ENCODE results near the gene STK10.

The STK10 gene

DNA sequence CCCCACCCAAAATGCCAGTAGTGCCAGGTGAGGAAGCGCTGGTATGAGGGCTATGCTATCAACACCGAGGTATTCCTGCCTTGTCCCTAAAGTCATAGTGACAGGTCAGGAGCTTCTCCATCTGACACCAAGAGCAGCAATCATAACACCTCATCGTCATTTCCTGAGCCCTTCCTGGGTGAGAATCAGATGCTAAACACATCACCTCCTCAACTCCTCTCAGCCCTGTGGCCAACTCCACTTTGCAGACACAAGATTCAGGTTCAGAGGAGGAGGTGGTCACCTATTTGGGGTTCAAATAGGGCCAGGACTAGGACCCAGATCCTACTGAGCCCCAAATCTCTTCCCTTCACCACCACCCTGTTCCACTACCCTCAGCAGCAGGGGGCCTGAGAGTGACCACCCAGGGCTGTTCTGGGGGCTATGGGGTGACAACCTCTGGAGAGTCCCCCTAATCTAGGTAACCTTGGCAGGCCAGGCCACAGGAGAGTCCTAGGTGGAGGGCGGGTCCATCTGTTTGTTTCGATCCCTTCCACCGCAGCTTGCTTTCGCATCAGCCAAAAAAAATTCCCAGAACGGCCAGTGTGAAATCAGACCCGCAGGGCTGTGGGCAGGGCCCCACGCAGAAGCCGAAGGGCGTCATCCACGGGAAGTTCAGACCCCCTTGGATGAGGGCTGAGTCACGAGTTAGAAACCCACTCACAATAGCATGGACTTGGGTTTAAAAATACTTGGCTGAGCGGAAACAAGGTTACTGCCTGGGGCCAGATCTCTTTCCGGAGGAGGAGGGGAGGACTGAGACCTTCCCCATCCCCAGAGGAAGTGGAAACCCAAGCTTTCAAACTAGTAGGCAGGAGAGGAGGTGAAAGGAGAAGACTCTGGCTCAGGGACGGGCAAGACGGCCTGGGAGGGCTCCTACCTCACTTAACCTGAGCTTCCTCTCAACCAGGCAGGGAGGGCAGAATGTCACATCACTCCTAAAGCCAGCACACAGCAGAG, 8.7 kb downstream of the STK10 start:
- H3K27ac ChIP-seq = no peak overlapping the region
- TF ChIP-seq, protein P1, sequence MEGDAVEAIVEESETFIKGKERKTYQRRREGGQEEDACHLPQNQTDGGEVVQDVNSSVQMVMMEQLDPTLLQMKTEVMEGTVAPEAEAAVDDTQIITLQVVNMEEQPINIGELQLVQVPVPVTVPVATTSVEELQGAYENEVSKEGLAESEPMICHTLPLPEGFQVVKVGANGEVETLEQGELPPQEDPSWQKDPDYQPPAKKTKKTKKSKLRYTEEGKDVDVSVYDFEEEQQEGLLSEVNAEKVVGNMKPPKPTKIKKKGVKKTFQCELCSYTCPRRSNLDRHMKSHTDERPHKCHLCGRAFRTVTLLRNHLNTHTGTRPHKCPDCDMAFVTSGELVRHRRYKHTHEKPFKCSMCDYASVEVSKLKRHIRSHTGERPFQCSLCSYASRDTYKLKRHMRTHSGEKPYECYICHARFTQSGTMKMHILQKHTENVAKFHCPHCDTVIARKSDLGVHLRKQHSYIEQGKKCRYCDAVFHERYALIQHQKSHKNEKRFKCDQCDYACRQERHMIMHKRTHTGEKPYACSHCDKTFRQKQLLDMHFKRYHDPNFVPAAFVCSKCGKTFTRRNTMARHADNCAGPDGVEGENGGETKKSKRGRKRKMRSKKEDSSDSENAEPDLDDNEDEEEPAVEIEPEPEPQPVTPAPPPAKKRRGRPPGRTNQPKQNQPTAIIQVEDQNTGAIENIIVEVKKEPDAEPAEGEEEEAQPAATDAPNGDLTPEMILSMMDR (conservative IDR thresholded peaks at IDR 0.05) = no peak
- TF ChIP-seq ZFX (IDR thresholded peaks at IDR 0.05) = no peak

- H3K27ac ChIP-seq = no peak overlapping the region
- TF ChIP-seq ZFX (IDR thresholded peaks at IDR 0.05) = no peak
Observed at GRCh38 chr5:172178301-172178987, 9.6 kb downstream of the STK10 start.

GRCh38 chr5:172177176-172177575, 10.8 kb downstream of the STK10 start:
- H3K27ac ChIP-seq = no peak overlapping the region
- no peak for TF ChIP-seq ZFX (IDR thresholded peaks at IDR 0.05)
- TF ChIP-seq, protein P1 (conservative IDR thresholded peaks at IDR 0.05) = no peak

GRCh38 chr5:172175263-172175719, 12.7 kb downstream of the STK10 start:
- H3K27ac ChIP-seq = no peak overlapping the region
- TF ChIP-seq ZFX (IDR thresholded peaks at IDR 0.05) = no peak
- TF ChIP-seq, protein P1 (conservative IDR thresholded peaks at IDR 0.05) = no peak

- TF ChIP-seq, protein P1 (conservative IDR thresholded peaks at IDR 0.05) = no peak
- no peak for TF ChIP-seq ZFX (IDR thresholded peaks at IDR 0.05)
- H3K27ac ChIP-seq = no peak overlapping the region
Observed at GRCh38 chr5:172173564-172174153, 14.4 kb downstream of the STK10 start.

- TF ChIP-seq, protein P1 (conservative IDR thresholded peaks at IDR 0.05) = no peak
- TF ChIP-seq ZFX (IDR thresholded peaks at IDR 0.05) = no peak
Observed at GRCh38 chr5:172172912-172173563, 15.0 kb downstream of the STK10 start.

GRCh38 chr5:172171118-172171517, 16.9 kb downstream of the STK10 start:
- no peak overlapping the region for H3K27ac ChIP-seq
- no peak for TF ChIP-seq ZFX (IDR thresholded peaks at IDR 0.05)
- TF ChIP-seq, protein P1 (conservative IDR thresholded peaks at IDR 0.05) = no peak

More at GRCh38 chr5:172172912-172173563, 15.0 kb downstream of the STK10 start:
- H3K27ac ChIP-seq = no peak overlapping the region
